Measurements from ENCODE around the gene ARMH3.

Gene ARMH3

GRCh38 chr10:101923256-101923655, 132.7 kb downstream of the ARMH3 start:
- in situ Hi-C loops (cut with MboI; ENCODE audit: low pct_unique_long_range_greater_than_20kb, low sequenced_read_pairs, unreplicated experiment), result no loop called here
- TF ChIP-seq, protein P1, sequence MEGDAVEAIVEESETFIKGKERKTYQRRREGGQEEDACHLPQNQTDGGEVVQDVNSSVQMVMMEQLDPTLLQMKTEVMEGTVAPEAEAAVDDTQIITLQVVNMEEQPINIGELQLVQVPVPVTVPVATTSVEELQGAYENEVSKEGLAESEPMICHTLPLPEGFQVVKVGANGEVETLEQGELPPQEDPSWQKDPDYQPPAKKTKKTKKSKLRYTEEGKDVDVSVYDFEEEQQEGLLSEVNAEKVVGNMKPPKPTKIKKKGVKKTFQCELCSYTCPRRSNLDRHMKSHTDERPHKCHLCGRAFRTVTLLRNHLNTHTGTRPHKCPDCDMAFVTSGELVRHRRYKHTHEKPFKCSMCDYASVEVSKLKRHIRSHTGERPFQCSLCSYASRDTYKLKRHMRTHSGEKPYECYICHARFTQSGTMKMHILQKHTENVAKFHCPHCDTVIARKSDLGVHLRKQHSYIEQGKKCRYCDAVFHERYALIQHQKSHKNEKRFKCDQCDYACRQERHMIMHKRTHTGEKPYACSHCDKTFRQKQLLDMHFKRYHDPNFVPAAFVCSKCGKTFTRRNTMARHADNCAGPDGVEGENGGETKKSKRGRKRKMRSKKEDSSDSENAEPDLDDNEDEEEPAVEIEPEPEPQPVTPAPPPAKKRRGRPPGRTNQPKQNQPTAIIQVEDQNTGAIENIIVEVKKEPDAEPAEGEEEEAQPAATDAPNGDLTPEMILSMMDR (IDR thresholded peaks at IDR 0.05; ENCODE audit: extremely low read depth, insufficient read depth, missing control alignments), result no peak

GRCh38 chr10:101922846-101923245, 133.1 kb downstream of the ARMH3 start:
- TF ChIP-seq, protein P1 (IDR thresholded peaks at IDR 0.05; ENCODE audit: extremely low read depth, insufficient read depth, missing control alignments), result no peak
- in situ Hi-C loops (cut with MboI; ENCODE audit: low pct_unique_long_range_greater_than_20kb, low sequenced_read_pairs, unreplicated experiment), result no loop called here
- no peak for DNase-seq (ENCODE audit: low spot score)

More at GRCh38 chr10:101923256-101923655, 132.7 kb downstream of the ARMH3 start:
- DNase-seq (ENCODE audit: low spot score), result peak; percentile 28

DNA sequence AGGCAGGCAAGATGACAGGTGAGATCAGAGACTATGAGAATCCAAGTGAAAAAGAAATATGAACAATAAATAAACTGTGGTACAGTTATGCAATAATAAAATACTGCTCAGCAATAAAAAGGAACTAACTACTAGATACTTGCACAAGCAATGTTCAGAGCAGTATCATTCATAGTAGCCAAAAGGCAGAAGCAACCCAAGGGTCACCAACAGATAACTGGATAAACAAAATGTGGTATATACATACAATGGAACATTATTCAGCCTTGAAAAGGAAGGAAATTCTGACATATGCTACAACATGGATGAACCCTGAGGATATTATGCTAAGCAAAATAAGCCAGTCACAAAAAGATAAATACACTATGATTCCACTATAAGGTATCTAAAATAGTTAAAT, 135.4 kb downstream of the ARMH3 start:
- TF ChIP-seq, protein P1 (IDR thresholded peaks at IDR 0.05; ENCODE audit: extremely low read depth, insufficient read depth, missing control alignments), result no peak
- DNase-seq (ENCODE audit: low spot score), result no peak
- in situ Hi-C loops (cut with MboI; ENCODE audit: low pct_unique_long_range_greater_than_20kb, low sequenced_read_pairs, unreplicated experiment), result no loop called here

GRCh38 chr10:101919026-101919770, 136.8 kb downstream of the ARMH3 start:
- TF ChIP-seq, protein P1 (IDR thresholded peaks at IDR 0.05; ENCODE audit: extremely low read depth, insufficient read depth, missing control alignments), result no peak
- in situ Hi-C loops (cut with MboI; ENCODE audit: low pct_unique_long_range_greater_than_20kb, low sequenced_read_pairs, unreplicated experiment), result no loop called here
- DNase-seq (ENCODE audit: low spot score), result no peak

DNA sequence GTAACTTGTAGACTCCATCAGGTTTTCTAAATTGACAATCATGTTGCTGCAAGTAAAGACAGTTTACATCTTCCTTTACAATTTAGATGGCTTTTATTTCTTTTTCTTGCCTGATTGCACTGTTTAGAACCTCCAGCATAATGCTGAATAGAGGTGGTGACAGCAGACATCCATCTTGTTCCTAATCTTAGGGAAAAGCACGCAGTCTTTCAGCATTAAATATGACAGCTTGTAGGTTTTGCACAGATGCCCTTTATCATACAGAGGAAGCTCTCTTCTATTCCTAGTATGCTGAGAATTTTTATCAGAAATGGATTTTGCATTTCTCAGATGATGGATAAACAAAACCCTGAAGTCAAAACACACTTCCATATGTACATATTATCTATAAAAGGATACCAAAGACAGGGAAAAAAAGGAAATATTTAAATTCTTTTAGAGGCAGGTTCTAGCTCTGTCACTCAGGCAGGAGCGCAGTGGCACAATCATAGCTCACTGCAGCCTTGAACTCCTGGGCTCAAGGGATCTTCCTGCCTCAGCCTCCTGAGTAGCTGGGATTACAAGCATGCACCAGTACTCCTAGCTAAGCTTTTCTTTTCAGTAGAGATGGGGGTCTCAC, 143.3 kb downstream of the ARMH3 start:
- in situ Hi-C loops (cut with MboI; ENCODE audit: low pct_unique_long_range_greater_than_20kb, low sequenced_read_pairs, unreplicated experiment), result no loop called here
- TF ChIP-seq, protein P1 (IDR thresholded peaks at IDR 0.05; ENCODE audit: extremely low read depth, insufficient read depth, missing control alignments), result no peak
- DNase-seq (ENCODE audit: low spot score), result no peak

DNA sequence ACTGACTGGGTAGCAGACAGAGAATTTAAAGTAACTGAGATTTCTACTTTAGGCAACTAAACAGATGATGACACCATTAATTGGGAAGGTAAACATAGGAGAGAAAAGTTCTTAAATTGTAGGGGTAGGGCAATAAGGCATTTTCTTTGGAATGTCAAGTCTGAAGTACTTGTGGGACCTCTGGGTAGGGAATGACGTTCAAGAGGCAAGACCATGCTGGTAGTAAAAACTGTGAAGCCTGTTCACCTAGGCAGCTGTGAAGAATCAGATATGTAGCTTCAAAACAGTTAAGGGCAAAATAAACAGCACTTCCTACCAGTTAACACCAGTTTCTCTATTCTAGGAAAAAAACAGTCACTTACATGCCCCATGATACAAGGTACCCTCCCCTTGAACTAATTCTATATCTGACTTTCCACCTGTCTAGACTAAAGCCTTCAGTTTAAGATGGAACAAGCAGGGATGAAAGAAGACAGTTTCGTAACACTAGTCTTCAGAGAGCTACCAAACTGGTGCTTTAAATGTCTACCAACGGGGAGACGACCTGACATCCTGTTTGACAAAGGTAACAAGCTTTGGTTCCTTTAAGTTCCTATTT, 149.3 kb downstream of the ARMH3 start:
- in situ Hi-C loops (cut with MboI; ENCODE audit: low pct_unique_long_range_greater_than_20kb, low sequenced_read_pairs, unreplicated experiment), result no loop called here
- TF ChIP-seq, protein P1 (IDR thresholded peaks at IDR 0.05; ENCODE audit: extremely low read depth, insufficient read depth, missing control alignments), result no peak
- no peak for DNase-seq (ENCODE audit: low spot score)
